Peyer's patch (tissue), 4 donors: ENCODE data around the gene PALS1.

ENCODE experiments used
- CTCF ChIP-seq, 6 experiments: fragments of 450-650 bp in 4 of 6; fragments of 200-600 bp in 2 of 6; sonication (generic) in 1 of 6; IDR thresholded peaks; one replicate each; pipeline ENCODE4 v1.5.1; 2017 to 2019; ENCODE audit warnings: antibody characterized with exemption in 6 of 6, mild to moderate bottlenecking in 3 of 6, moderate library complexity in 1 of 6
- POLR2A ChIP-seq, 2 donors: fragments of 450-650 bp; IDR thresholded peaks; one replicate each; pipeline ENCODE4 v1.5.1; 2017; ENCODE audit warnings: antibody characterized with exemption in 2 of 2, mild to moderate bottlenecking in 2 of 2, moderate library complexity in 2 of 2

DNA sequence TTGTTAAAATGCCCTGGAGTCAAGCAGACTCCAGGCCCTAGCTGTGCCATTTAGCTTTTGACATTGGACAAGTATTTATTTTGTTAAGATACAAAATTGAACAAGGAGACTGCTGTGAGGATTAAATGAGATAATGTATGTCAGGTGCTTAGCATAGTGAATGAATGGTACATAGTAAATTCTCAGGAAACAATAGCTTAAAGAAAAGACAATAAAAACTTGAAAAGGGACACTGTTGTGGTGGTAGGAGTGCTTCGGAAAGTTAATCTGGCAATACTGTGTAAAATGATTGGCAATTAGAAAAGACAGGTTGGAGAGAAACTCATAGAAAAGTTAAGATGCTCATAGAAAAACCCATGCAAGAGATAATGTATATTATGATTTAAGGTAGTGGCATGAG, 19.7 kb downstream of the PALS1 start:
- TF ChIP-seq POLR2A (IDR thresholded peaks at IDR 0.05) (no peak), CTCF (IDR thresholded peaks at IDR 0.05) (no peak)
